Hepatocyte (in vitro differentiated cells): ENCODE measurements around the gene RAVER1. TPM values are rescaled to one million over a fixed set of nuclear protein-coding genes. Genes with fewer than 3 reads are reported as not detected.

ENCODE experiments used
- DNase-seq: peaks from one replicate; pipeline ENCODE4 v3.0.0-alpha.2; 2016; ENCODE audit warnings: low spot score
- H2AFZ ChIP-seq: fragments of 200-600 bp; sonication (generic); 2 replicates; pipeline ENCODE4 v1.6.0; 2016; ENCODE audit warnings: antibody characterized with exemption, mild to moderate bottlenecking
- H3K27ac ChIP-seq: fragments of 200-600 bp; sonication (generic); 2 replicates; pipeline ENCODE4 v1.5.1; 2016; ENCODE audit warnings: mild to moderate bottlenecking
- H3K27me3 ChIP-seq: fragments of 200-600 bp; sonication (generic); 2 replicates; pipeline ENCODE4 v1.6.1; 2016
- H3K36me3 ChIP-seq: fragments of 200-600 bp; sonication (generic); replicated peaks from 2 replicates; pipeline ENCODE4 v1.5.1; 2016; ENCODE audit warnings: low read depth; ENCODE audit not compliant: insufficient read depth
- H3K4me1 ChIP-seq: fragments of 200-600 bp; sonication (generic); 2 replicates; pipeline ENCODE4 v1.5.1; 2016; ENCODE audit warnings: mild to moderate bottlenecking, moderate library complexity; ENCODE audit not compliant: insufficient read depth
- H3K4me2 ChIP-seq: fragments of 200-600 bp; sonication (generic); 2 replicates; pipeline ENCODE4 v1.6.0; 2016
- H3K4me3 ChIP-seq: fragments of 200-600 bp; sonication (generic); 2 replicates; pipeline ENCODE4 v1.5.1; 2016; ENCODE audit warnings: mild to moderate bottlenecking
- H3K79me2 ChIP-seq: fragments of 200-600 bp; sonication (generic); 2 replicates; pipeline ENCODE4 v1.6.0; 2017; ENCODE audit warnings: mild to moderate bottlenecking
- H3K9me2 ChIP-seq: fragments of 200-600 bp; sonication (generic); replicated peaks from 2 replicates; pipeline ENCODE4 v1.6.0; 2017; ENCODE audit warnings: mild to moderate bottlenecking; ENCODE audit not compliant: insufficient read depth
- H3K9me3 ChIP-seq: fragments of 200-600 bp; sonication (generic); 2 replicates; pipeline ENCODE4 v1.5.1; 2016; ENCODE audit warnings: low read depth, mild to moderate bottlenecking
- H4K20me1 ChIP-seq: fragments of 200-600 bp; sonication (generic); 2 replicates; pipeline ENCODE4 v1.6.0; 2016; ENCODE audit warnings: mild to moderate bottlenecking; ENCODE audit not compliant: insufficient read depth, poor library complexity, severe bottlenecking
- CTCF ChIP-seq: fragments of 200-600 bp; sonication (generic); IDR thresholded peaks from 2 replicates; pipeline ENCODE4 v1.5.1; 2016; ENCODE audit warnings: antibody characterized with exemption, mild to moderate bottlenecking; ENCODE audit not compliant: poor library complexity
- EZH2 ChIP-seq: fragments of 200-600 bp; sonication (generic); IDR thresholded peaks from 2 replicates; pipeline ENCODE4 v1.6.1; 2016; ENCODE audit warnings: antibody characterized with exemption, mild to moderate bottlenecking, borderline replicate concordance
- EZH2phosphoT487 ChIP-seq: fragments of 200-600 bp; sonication (generic); IDR thresholded peaks from one replicate; pipeline ENCODE4 v1.6.1; 2018; ENCODE audit warnings: antibody characterized with exemption, mild to moderate bottlenecking, low read depth, moderate library complexity; ENCODE audit not compliant: unreplicated experiment, severe bottlenecking
- WGBS: methylation state at CpG from one replicate; pipeline ENCODE4 v1.1.6; 2016; ENCODE audit warnings: low lambda C conversion rate; ENCODE audit errors: missing lambda C conversion rate; 5-methylcytosine and 5-hydroxymethylcytosine counted together
- polyA plus RNA-seq: library from polyadenylated mRNA; unstranded; fragments of >200 nt; fragmentation: Nextera tagmentation; extraction: Ambion mirVana; gene quantifications from 2 replicates; pipeline ENCODE4 v1.2.1, GENCODE V29; 2016
- total RNA-seq: library from RNA; depleted of rRNA; stranded (reverse); fragments of >200 nt; gene quantifications from 2 replicates; pipeline ENCODE4 v1.2.3, GENCODE V29; 2014

The RAVER1 gene
- total and polyA plus RNA-seq, 2 experiments from 2014 or later: 16.4 to 42.0 TPM

GRCh38 chr19:10344780-10345179 is 11.5 kb upstream of the RAVER1 start:
- TF ChIP-seq EZH2 (no peak), EZH2phosphoT487 (no peak), CTCF (no peak)
- no peak for DNase-seq
- Histone ChIP-seq H3K9me3 (no peaks in the 10 kb centered on the region), H2AFZ (no peak overlapping the region), H3K9me2 (no peaks in the 10 kb centered on the region), H3K79me2 (no peaks in the 10 kb centered on the region), H3K4me1 (no peaks in the 10 kb centered on the region), H4K20me1 (no peaks in the 10 kb centered on the region), H3K4me3 (no peak overlapping the region), H3K27me3 (no peaks in the 10 kb centered on the region), H3K4me2 (no peak overlapping the region), H3K36me3 (no peaks in the 10 kb centered on the region), H3K27ac (no peak overlapping the region)
- 89% methylated on average over 10 of the region's 10 CpGs for WGBS

- TF ChIP-seq EZH2 (no peak), CTCF (no peak), EZH2phosphoT487 (no peak)
- Histone ChIP-seq H3K79me2 (no peaks in the 10 kb centered on the region), H3K27ac (no peak overlapping the region), H3K4me2 (no peak overlapping the region), H4K20me1 (no peaks in the 10 kb centered on the region), H3K9me2 (no peaks in the 10 kb centered on the region), H3K4me1 (no peaks in the 10 kb centered on the region), H3K9me3 (no peaks in the 10 kb centered on the region), H3K36me3 (no peaks in the 10 kb centered on the region), H3K27me3 (no peaks in the 10 kb centered on the region), H2AFZ (no peak overlapping the region), H3K4me3 (no peak overlapping the region)
- no peak for DNase-seq
- WGBS: 90% methylated on average over 2 of the region's 2 CpGs
Measured at GRCh38 chr19:10343495-10343894, 10.2 kb upstream of the RAVER1 start.

GRCh38 chr19:10339977-10340376 is 6.6 kb upstream of the RAVER1 start:
- H3K4me1 ChIP-seq: no peaks in the 10 kb centered on the region
- H4K20me1 ChIP-seq: no peaks in the 10 kb centered on the region
- no peak overlapping the region for H3K4me2 ChIP-seq
- TF ChIP-seq EZH2phosphoT487: no peak
- no peaks in the 10 kb centered on the region for H3K27me3 ChIP-seq
- no peaks in the 10 kb centered on the region for H3K79me2 ChIP-seq
- H3K9me3 ChIP-seq: no peaks in the 10 kb centered on the region
- H2AFZ ChIP-seq: no peak overlapping the region
- H3K27ac ChIP-seq: no peak overlapping the region
- no peaks in the 10 kb centered on the region for H3K36me3 ChIP-seq
- H3K9me2 ChIP-seq: no peaks in the 10 kb centered on the region
- no peak for DNase-seq
- 92% methylated on average over 5 of the region's 5 CpGs for WGBS
- H3K4me3 ChIP-seq: no peak overlapping the region

- Histone ChIP-seq H3K27ac (no peak within 1 kb of the TSS), H2AFZ (no peak within 1 kb of the TSS)
Measured at GRCh38 chr19:10339380-10339960, 6.1 kb upstream of the RAVER1 start, which contains the start of gene ICAM3. TSS of gene ICAM3 (minus strand) at chr19:10339624. CDS start at chr19:10339614, 10 bp downstream.

More at GRCh38 chr19:10339380-10339960, 6.1 kb upstream of the RAVER1 start, which contains the start of gene ICAM3:
- Histone ChIP-seq H3K9me3 (no peaks in the 10 kb centered on the region), H3K9me2 (no peaks in the 10 kb centered on the region), H3K4me2 (no peak within 1 kb of the TSS), H3K36me3 (no peaks in the 10 kb centered on the region), H3K4me3 (no peak within 1 kb of the TSS), H3K4me1 (no peaks in the 10 kb centered on the region), H4K20me1 (no peaks in the 10 kb centered on the region), H3K79me2 (no peaks in the 10 kb centered on the region), H3K27me3 (no peaks in the 10 kb centered on the region)
- 65% methylated on average over 14 of the region's 14 CpGs for WGBS
- no peak for DNase-seq
- TF ChIP-seq EZH2phosphoT487 (no peak), CTCF (no peak), EZH2 (no peak)
